K562 (cell line): Measurements from ENCODE around the gene PGP. TPM values are rescaled to one million over a fixed set of nuclear protein-coding genes. Genes with fewer than 3 reads are reported as not detected.
A peak's percentile ranks its signal among the peaks of the same experiment; 100 is the strongest.

Experiments used
- CCNT2 ChIP-seq: IDR thresholded peaks from 2 replicates; pipeline ENCODE4 v1.6.1; 2011; ENCODE audit warnings: borderline replicate concordance, low read depth, mild to moderate bottlenecking, moderate library complexity, mixed read lengths, low read length; ENCODE audit not compliant: insufficient read length; ENCODE audit errors: extremely low read depth
- CGGBP1 ChIP-seq: fragments of 250-450 bp; sonication (Bioruptor Pico); IDR thresholded peaks from 2 replicates; pipeline ENCODE4 v1.9.0; 2021; ENCODE audit warnings: mild to moderate bottlenecking
- ELF4 ChIP-seq: fragments of 450-650 bp; formaldehyde crosslinking; IDR thresholded peaks from 2 replicates; pipeline ENCODE4 v1.4.0; 2022; ENCODE audit warnings: missing genetic modification characterization
- FOXJ3 ChIP-seq: sonication (generic); formaldehyde crosslinking; IDR thresholded peaks from 2 replicates; pipeline ENCODE4 v1.4.0; 2020; ENCODE audit warnings: mild to moderate bottlenecking, missing genetic modification reagents
- FOXP1 ChIP-seq: sonication (generic); formaldehyde crosslinking; IDR thresholded peaks from 2 replicates; pipeline ENCODE4 v1.8.0; 2022; ENCODE audit warnings: mild to moderate bottlenecking, missing genetic modification reagents
- GABPB2 ChIP-seq: fragments of 250-450 bp; sonication (Bioruptor Pico); conservative IDR thresholded peaks from 2 replicates; pipeline ENCODE4 v1.5.1; 2021; ENCODE audit warnings: mild to moderate bottlenecking
- JUNB ChIP-seq: fragments of 450-650 bp; formaldehyde crosslinking; conservative IDR thresholded peaks from 2 replicates; pipeline ENCODE4 v1.4.0; 2020; ENCODE audit warnings: mild to moderate bottlenecking
- MXI1 ChIP-seq: IDR thresholded peaks from 2 replicates; pipeline ENCODE4 v1.6.1; 2011; ENCODE audit warnings: low read depth, mild to moderate bottlenecking, improper control_type of control experiment, low read length
- NR1H2 ChIP-seq: sonication (generic); formaldehyde crosslinking; IDR thresholded peaks from 2 replicates; pipeline ENCODE4 v1.4.0; 2020; ENCODE audit warnings: mild to moderate bottlenecking, missing genetic modification reagents
- PHF20 ChIP-seq: fragments of 450-650 bp; IDR thresholded peaks from 2 replicates; pipeline ENCODE4 v1.6.1; 2018; ENCODE audit not compliant: partially characterized antibody
- POLR2AphosphoS5 ChIP-seq: IDR thresholded peaks from 2 replicates; pipeline ENCODE4 v1.6.1; 2011; ENCODE audit warnings: mild to moderate bottlenecking, low read depth, low read length, moderate library complexity; ENCODE audit not compliant: control insufficient read depth, insufficient read depth
- POLR3A ChIP-seq: IDR thresholded peaks from 2 replicates; pipeline ENCODE4 v1.6.1; 2011; ENCODE audit warnings: borderline replicate concordance, mild to moderate bottlenecking, moderate library complexity; ENCODE audit not compliant: insufficient read length, insufficient read depth; ENCODE audit errors: extremely low read depth
- RBBP5 ChIP-seq: fragments of 200-600 bp; sonication (generic); IDR thresholded peaks from 2 replicates; pipeline ENCODE4 v1.6.1; 2012; ENCODE audit warnings: borderline replicate concordance, mild to moderate bottlenecking, low read length, control low read depth, inconsistent platforms; ENCODE audit not compliant: insufficient read depth, poor library complexity, severe bottlenecking
- REST ChIP-seq, 2 experiments: fragments of 450-650 bp; formaldehyde crosslinking in 1 of 2; IDR thresholded peaks; 2 replicates each; pipeline versions ENCODE4 v1.4.0 to v1.6.1; 2014 to 2020; ENCODE audit warnings: mild to moderate bottlenecking in 2 of 2, borderline replicate concordance in 1 of 2, low read depth in 1 of 2
- STAT5A ChIP-seq: IDR thresholded peaks from 2 replicates; pipeline ENCODE4 v1.6.1; 2012; ENCODE audit warnings: low read length, inconsistent platforms, borderline replicate concordance
- TARDBP ChIP-seq: fragments of 450-650 bp; IDR thresholded peaks from 2 replicates; pipeline ENCODE4 v1.6.1; 2016
- ZBTB17 ChIP-seq: fragments of 450-650 bp; formaldehyde crosslinking; IDR thresholded peaks from 2 replicates; pipeline ENCODE4 v1.4.0; 2020; ENCODE audit warnings: mild to moderate bottlenecking
- ZNF584 ChIP-seq: fragments of 200-800 bp; sonication (Bioruptor generic); IDR thresholded peaks from 2 replicates; pipeline ENCODE4 v1.6.1; 2016; ENCODE audit warnings: low read depth, mild to moderate bottlenecking, missing genetic modification characterization, missing compliant biosample characterization
- polyA plus RNA-seq, 8 experiments: library from polyadenylated mRNA; depleted of rRNA in 4 of 8; stranded (reverse) in 5 of 8; unstranded in 3 of 8; fragments of >200 nt; fragmentation: Nextera tagmentation in 2 of 8; fragmentation: Illumina TruSeq in 1 of 8; extraction: Ambion mirVana in 2 of 8; extraction: Trizol in 1 of 8; gene quantifications; 2 replicates each; pipeline versions ENCODE4 v1.2.1 to v1.2.3, GENCODE V29; 2011 to 2014; ENCODE audit warnings: inconsistent platforms in 1 of 8, missing spikeins in 1 of 8
- total RNA-seq, 7 experiments: library from RNA; depleted of rRNA in 6 of 7; stranded (reverse); fragments of >200 nt in 6 of 7; fragmentation: Illumina TruSeq in 2 of 7; extraction: Trizol in 2 of 7; gene quantifications; 2 replicates each; pipeline versions ENCODE4 v1.2.1 to v1.2.3, GENCODE V29; 2011 to 2021; ENCODE audit warnings: low replicate concordance in 1 of 7
- TF ChIP-seq, protein P1 (sequence below): sonication (generic); formaldehyde crosslinking; IDR thresholded peaks from 2 replicates; pipeline ENCODE4 v1.4.0; 2020; ENCODE audit warnings: mild to moderate bottlenecking, missing genetic modification reagents

The PGP gene
- total and polyA plus RNA-seq, 9 of the 15 experiments (the other 6 are each of a cell fraction or from before 2014, with no cell fraction given) = 1.1 to 57.6 (median 19.6) TPM

DNA sequence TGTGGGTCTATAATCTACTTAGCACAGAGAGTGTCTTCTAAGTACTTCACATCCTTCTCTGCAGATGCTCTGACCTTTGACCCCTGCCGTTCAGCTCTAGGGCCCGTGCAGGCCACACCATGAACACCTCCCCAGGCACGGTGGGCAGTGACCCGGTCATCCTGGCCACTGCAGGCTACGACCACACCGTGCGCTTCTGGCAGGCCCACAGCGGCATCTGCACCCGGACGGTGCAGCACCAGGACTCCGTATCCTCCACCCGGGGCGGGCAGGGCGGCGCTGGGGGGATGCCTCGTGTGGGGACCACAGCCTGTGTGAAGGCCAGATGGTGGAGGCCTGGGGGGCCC is 8.7 kb downstream of the PGP start (continued):
- no peak for TF ChIP-seq GABPB2 (CRISPR knock-in tag)
- no peak for TF ChIP-seq NR1H2 (CRISPR knock-in tag)
- TF ChIP-seq REST (IDR thresholded peaks at IDR 0.05; ENCODE audit: borderline replicate concordance) = no peak
- no peak for TF ChIP-seq REST (CRISPR knock-in tag; IDR thresholded peaks at IDR 0.05; ENCODE audit: low read depth)
- no peak for TF ChIP-seq CCNT2
- no peak for TF ChIP-seq FOXP1 (CRISPR knock-in tag)
- no peak for TF ChIP-seq JUNB (CRISPR knock-in tag)
- no peak for TF ChIP-seq ZNF584 (CRISPR knock-in tag)
- no peak for TF ChIP-seq CGGBP1 (CRISPR knock-in tag)
- no peak for TF ChIP-seq PHF20
- TF ChIP-seq MXI1 = no peak
- no peak for TF ChIP-seq POLR2AphosphoS5
- no peak for TF ChIP-seq STAT5A
- TF ChIP-seq, protein P1, sequence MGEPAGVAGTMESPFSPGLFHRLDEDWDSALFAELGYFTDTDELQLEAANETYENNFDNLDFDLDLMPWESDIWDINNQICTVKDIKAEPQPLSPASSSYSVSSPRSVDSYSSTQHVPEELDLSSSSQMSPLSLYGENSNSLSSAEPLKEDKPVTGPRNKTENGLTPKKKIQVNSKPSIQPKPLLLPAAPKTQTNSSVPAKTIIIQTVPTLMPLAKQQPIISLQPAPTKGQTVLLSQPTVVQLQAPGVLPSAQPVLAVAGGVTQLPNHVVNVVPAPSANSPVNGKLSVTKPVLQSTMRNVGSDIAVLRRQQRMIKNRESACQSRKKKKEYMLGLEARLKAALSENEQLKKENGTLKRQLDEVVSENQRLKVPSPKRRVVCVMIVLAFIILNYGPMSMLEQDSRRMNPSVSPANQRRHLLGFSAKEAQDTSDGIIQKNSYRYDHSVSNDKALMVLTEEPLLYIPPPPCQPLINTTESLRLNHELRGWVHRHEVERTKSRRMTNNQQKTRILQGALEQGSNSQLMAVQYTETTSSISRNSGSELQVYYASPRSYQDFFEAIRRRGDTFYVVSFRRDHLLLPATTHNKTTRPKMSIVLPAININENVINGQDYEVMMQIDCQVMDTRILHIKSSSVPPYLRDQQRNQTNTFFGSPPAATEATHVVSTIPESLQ = no peak
- no peak for TF ChIP-seq RBBP5
- TF ChIP-seq TARDBP = no peak
- no peak for TF ChIP-seq FOXJ3
- TF ChIP-seq POLR3A = no peak
- 0 out of 2 replicates have a peak, but pooled peaks have one; percentile 2 for TF ChIP-seq ELF4 (CRISPR knock-in tag)
- no peak for TF ChIP-seq ZBTB17 (CRISPR knock-in tag)
